C4-2B (cell line): ENCODE measurements around the gene RAD23B.

Experiments used
- H3K27ac ChIP-seq: fragments of 450-650 bp; 2 replicates; pipeline ENCODE4 v1.5.1; 2017
- ZFX ChIP-seq: fragments of 450-650 bp; IDR thresholded peaks from 2 replicates; pipeline ENCODE4 v1.6.1; 2017
- TF ChIP-seq, protein P1 (sequence below): fragments of 450-650 bp; conservative IDR thresholded peaks from 2 replicates; pipeline ENCODE4 v1.5.1; 2017; ENCODE audit warnings: mild to moderate bottlenecking

Gene RAD23B

DNA sequence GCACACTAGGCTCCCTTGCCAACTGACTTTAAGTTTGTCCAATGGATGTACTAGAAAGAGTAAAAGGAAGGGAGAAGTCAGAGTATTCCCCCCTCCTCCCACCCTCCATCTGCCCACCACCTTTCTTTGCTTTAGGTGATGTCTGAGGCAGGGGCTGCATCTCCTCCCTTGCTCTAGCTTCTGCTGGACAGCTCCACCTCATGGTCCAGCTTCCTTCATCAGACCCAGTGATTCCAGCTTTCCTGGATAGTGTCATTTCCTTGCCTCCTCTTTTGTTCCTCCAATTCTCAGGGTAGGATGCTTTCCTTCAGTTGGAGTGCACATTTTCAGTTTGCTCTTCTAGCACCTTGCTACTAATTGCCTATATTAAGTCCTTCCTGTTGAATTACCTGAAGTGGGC, 67.4 kb downstream of the RAD23B start:
- no peak for TF ChIP-seq ZFX
- TF ChIP-seq, protein P1, sequence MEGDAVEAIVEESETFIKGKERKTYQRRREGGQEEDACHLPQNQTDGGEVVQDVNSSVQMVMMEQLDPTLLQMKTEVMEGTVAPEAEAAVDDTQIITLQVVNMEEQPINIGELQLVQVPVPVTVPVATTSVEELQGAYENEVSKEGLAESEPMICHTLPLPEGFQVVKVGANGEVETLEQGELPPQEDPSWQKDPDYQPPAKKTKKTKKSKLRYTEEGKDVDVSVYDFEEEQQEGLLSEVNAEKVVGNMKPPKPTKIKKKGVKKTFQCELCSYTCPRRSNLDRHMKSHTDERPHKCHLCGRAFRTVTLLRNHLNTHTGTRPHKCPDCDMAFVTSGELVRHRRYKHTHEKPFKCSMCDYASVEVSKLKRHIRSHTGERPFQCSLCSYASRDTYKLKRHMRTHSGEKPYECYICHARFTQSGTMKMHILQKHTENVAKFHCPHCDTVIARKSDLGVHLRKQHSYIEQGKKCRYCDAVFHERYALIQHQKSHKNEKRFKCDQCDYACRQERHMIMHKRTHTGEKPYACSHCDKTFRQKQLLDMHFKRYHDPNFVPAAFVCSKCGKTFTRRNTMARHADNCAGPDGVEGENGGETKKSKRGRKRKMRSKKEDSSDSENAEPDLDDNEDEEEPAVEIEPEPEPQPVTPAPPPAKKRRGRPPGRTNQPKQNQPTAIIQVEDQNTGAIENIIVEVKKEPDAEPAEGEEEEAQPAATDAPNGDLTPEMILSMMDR: no peak
- no peak overlapping the region for H3K27ac ChIP-seq

DNA sequence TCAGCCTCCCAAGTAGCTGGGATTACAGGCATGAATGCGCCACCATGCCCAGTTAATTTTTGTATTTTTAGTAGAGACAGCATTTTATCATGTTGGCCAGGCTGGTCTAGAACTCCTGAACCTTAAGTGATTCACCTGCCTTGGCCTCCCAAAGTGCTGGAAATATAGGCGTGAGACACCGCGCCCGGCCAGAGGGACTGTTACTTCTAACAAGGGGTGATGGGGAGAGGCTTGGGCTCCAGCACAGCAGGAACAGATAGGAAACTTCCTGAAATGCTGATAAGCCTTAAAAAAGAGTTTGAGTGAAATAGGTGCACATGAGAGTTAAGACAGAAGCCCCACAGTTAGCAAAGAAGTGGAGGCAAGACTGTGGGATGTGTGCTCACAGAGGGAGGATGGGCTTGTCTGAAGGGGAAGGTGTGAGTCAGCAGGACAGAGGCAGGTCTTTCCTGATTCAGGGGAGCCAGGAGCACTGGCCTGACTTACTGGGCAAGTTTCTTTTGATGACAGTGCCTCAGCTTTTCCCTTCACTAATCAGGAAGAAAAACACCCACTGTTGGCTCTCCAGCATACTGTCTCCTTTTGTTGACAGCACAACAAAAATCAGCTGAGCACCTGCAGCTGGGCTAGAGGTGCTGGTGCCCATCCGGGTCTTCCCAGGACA, 68.4 kb downstream of the RAD23B start:
- TF ChIP-seq, protein P1: no peak
- no peak for TF ChIP-seq ZFX

GRCh38 chr9:107355394-107355793, 72.3 kb downstream of the RAD23B start:
- H3K27ac ChIP-seq: no peak overlapping the region
- TF ChIP-seq, protein P1: no peak
- TF ChIP-seq ZFX: no peak

More for the DNA sequence above, 68.4 kb downstream of the RAD23B start:
- peak overlapping the region; percentile 42 for H3K27ac ChIP-seq

DNA sequence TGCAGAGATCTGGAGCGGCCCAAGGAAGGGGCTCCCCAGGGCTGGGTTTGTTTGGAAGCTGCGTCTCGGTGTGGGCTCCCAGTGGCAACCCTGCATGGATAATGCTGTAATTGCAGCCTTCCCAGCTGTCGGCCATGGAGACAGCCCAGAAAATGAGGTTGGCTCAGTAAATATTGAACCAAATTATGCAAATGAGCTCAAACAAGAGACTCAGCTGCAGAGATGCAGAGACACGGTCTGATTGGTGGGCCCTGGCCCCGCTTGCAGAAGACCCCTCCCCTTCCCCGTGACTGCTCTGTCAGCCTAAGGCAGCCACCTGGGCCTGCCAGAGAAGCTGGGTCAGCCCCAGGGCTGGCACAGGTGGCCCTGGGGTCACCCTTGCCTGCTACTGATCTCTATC, 75.9 kb downstream of the RAD23B start:
- H3K27ac ChIP-seq: no peak overlapping the region
- TF ChIP-seq ZFX: no peak
- TF ChIP-seq, protein P1: no peak

GRCh38 chr9:107360098-107360497, 77.0 kb downstream of the RAD23B start:
- TF ChIP-seq, protein P1: no peak
- no peak overlapping the region for H3K27ac ChIP-seq

DNA sequence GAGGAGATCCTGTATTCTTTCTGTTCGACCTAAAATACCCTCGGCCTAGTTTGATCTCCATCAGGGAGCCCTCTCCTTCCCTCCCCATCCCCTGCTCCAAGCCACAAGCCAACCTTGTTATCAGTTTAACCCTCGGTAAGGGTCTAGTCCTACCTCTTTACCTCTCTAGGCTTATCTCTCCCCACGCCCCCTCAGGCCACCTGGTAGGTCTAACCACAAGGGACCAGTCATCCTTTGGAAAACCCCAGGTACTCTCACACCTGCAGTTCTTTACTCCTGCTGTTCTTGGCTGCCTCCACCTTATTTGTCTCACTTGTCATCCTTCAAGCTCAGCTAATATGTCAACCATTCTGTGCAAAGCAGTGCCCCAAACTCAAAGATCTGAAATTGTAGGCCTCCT, 78.7 kb downstream of the RAD23B start:
- H3K27ac ChIP-seq: no peak overlapping the region
- TF ChIP-seq ZFX: no peak
- TF ChIP-seq, protein P1: no peak

DNA sequence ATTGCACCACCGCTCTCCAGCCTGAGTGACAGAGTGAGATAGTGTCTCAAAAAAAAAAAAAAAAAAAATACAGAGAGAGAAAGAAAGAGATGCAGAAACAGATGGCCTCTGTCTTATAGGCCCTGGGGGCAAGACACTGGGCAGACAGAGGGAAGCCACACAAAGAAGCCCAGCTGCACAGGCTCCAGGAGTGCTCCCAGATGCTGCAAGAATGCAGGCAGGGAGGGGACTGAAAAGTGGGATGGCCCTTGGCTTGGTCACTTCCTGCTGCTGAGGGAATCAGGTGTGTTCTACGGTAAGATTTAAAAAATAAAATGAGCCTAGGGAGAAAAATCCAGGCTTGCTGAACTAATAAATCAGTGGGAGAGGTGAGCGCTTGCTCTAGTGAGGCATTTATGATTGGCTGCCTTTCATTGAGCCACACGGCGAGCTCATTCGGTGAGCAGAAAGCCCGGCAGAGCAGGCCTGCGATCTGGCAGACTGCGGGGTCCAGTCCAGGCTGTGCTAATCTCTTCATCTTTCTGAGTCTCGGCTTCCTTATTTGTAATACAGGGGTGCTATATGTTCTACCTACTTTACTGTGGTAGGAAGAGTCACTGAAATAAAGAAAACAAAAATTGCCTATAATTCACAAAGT, 80.6 kb downstream of the RAD23B start:
- TF ChIP-seq ZFX: no peak
- TF ChIP-seq, protein P1: no peak

More for the DNA sequence above, 80.6 kb downstream of the RAD23B start:
- no peak overlapping the region for H3K27ac ChIP-seq
